ENCODE measurements around the gene PHF12.

The PHF12 gene

DNA sequence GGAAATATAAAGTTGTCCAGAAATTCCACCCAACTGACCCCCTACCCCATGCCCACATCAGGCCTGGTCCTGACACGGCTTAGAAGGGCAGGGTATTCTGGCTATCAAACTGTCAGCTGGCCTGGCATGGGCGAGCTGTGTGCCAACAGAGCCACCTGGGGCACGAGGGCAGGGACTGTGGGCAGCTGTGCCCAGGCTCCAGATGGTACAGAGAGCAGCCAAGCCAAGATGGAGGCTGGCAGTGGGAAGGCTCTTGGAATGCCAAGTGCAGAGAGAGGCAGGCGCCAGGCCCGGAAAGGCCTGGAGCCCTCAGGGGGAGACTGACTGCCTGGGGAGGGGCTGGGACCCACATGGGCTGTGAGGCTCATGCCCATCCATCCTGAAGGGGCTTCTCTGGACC is 24.3 kb upstream of the PHF12 start:
- no peaks in the 10 kb centered on the region for H3K9me3 ChIP-seq (ENCODE audit: control insufficient read depth in 2 of 2, low read length in 2 of 2)
- peaks cover 0 to 3% of the 10 kb centered on the region in 2 donors for H3K27me3 ChIP-seq (ENCODE audit: control insufficient read depth in 2 of 2, insufficient read depth in 2 of 2, low read length in 2 of 2)
- H3K27ac ChIP-seq (ENCODE audit: low read depth in 2 of 2, low read length in 2 of 2), result no peak overlapping the region
- H3K4me1 ChIP-seq (ENCODE audit: control insufficient read depth in 2 of 2, insufficient read depth in 2 of 2, low read length in 2 of 2), result no peaks in the 10 kb centered on the region
- no peak overlapping the region for H3K9ac ChIP-seq (ENCODE audit: low read depth in 1 of 2, low read length in 2 of 2)
- H3K36me3 ChIP-seq (ENCODE audit: control insufficient read depth in 2 of 2, insufficient read depth in 2 of 2, low read length in 2 of 2), result no peaks in the 10 kb centered on the region
- H3K4me3 ChIP-seq (ENCODE audit: low read length in 2 of 2), result no peak overlapping the region

DNA sequence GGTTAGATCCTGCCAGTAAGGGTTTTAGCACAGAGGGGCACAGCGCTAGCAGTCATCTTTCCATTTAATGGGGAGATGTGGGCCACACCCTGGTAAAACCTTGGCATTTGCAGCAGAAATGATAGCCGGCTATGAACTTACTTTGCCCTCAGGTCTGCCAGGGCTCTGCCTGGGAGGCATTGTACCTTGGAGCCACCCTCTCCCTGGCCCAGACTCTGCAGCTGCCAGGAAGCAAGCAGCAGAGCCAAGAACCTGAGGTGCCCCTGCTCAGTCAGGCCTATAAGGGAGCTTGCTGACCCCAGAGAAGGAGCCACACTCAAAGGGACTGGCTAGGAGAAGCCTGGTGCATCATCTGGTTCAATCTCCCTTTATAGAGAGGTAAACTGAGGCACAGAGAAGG is 23.7 kb upstream of the PHF12 start:
- no peak overlapping the region for H3K27ac ChIP-seq (ENCODE audit: low read depth in 2 of 2, low read length in 2 of 2)
- no peak overlapping the region for H3K9ac ChIP-seq (ENCODE audit: low read depth in 1 of 2, low read length in 2 of 2)
- H3K4me1 ChIP-seq (ENCODE audit: control insufficient read depth in 2 of 2, insufficient read depth in 2 of 2, low read length in 2 of 2), result no peaks in the 10 kb centered on the region

DNA sequence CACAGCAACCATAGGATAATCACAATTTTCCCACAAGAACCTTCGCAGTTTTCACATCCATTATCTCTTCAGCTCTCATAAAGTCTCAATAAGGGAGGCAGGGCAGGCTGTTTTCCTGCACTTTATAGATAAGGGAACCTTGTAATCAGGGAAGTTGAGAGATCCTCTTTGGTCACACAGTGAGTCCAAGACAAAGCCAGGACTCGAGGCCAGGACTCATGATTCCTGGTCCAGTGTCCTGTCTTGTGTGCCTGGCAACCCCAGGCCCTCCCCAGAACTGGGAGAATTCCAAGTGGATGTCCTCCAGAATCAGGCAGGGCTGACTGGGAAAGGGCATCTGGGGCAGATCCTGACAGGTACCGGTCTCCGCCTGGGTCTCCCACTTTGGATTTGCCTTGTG is 23.1 kb upstream of the PHF12 start:
- H3K4me1 ChIP-seq (ENCODE audit: control insufficient read depth in 2 of 2, insufficient read depth in 2 of 2, low read length in 2 of 2), result no peaks in the 10 kb centered on the region
- peaks cover 0 to 3% of the 10 kb centered on the region in 2 donors for H3K27me3 ChIP-seq (ENCODE audit: control insufficient read depth in 2 of 2, insufficient read depth in 2 of 2, low read length in 2 of 2)
- H3K9ac ChIP-seq (ENCODE audit: low read depth in 1 of 2, low read length in 2 of 2), result no peak overlapping the region
- H3K4me3 ChIP-seq (ENCODE audit: low read length in 2 of 2), result no peak overlapping the region
- H3K27ac ChIP-seq (ENCODE audit: low read depth in 2 of 2, low read length in 2 of 2), result no peak overlapping the region
- H3K9me3 ChIP-seq (ENCODE audit: control insufficient read depth in 2 of 2, low read length in 2 of 2), result no peaks in the 10 kb centered on the region
- H3K36me3 ChIP-seq (ENCODE audit: control insufficient read depth in 2 of 2, insufficient read depth in 2 of 2, low read length in 2 of 2), result no peaks in the 10 kb centered on the region

More for the DNA sequence above, 23.7 kb upstream of the PHF12 start:
- Histone ChIP-seq H3K4me3 (ENCODE audit: low read length in 2 of 2) (no peak overlapping the region), H3K27me3 (ENCODE audit: control insufficient read depth in 2 of 2, insufficient read depth in 2 of 2, low read length in 2 of 2) (peaks cover 0 to 3% of the 10 kb centered on the region in 2 donors), H3K9me3 (ENCODE audit: control insufficient read depth in 2 of 2, low read length in 2 of 2) (no peaks in the 10 kb centered on the region), H3K36me3 (ENCODE audit: control insufficient read depth in 2 of 2, insufficient read depth in 2 of 2, low read length in 2 of 2) (no peaks in the 10 kb centered on the region)

DNA sequence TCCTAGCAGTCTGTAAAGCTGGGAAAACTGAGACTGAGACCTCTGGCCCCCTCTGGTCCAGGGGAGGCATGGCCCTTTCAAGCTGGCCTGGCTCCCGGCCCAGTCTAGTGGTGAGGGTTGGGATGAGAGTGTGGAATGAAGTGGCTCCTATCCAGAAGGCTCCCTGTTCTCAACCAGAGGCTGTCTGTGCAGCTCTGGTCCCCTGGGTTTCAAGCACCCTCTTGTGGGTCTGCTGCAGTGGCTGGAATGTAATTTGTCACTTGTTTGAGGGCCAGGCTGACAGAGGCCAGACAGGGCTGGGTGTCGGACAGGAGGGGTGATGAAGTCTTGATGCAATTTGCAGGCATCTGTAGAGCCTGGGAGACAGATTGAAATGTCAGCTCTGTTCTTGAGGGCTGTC is 22.1 kb upstream of the PHF12 start:
- H3K27ac ChIP-seq (ENCODE audit: low read depth in 2 of 2, low read length in 2 of 2), result no peak overlapping the region
- no peaks in the 10 kb centered on the region for H3K9me3 ChIP-seq (ENCODE audit: control insufficient read depth in 2 of 2, low read length in 2 of 2)
- no peak overlapping the region for H3K4me3 ChIP-seq (ENCODE audit: low read length in 2 of 2)
- peaks cover 0 to 6% of the 10 kb centered on the region in 2 donors for H3K27me3 ChIP-seq (ENCODE audit: control insufficient read depth in 2 of 2, insufficient read depth in 2 of 2, low read length in 2 of 2)
- no peak overlapping the region for H3K9ac ChIP-seq (ENCODE audit: low read depth in 1 of 2, low read length in 2 of 2)
- H3K36me3 ChIP-seq (ENCODE audit: control insufficient read depth in 2 of 2, insufficient read depth in 2 of 2, low read length in 2 of 2), result no peaks in the 10 kb centered on the region
- no peaks in the 10 kb centered on the region for H3K4me1 ChIP-seq (ENCODE audit: control insufficient read depth in 2 of 2, insufficient read depth in 2 of 2, low read length in 2 of 2)

DNA sequence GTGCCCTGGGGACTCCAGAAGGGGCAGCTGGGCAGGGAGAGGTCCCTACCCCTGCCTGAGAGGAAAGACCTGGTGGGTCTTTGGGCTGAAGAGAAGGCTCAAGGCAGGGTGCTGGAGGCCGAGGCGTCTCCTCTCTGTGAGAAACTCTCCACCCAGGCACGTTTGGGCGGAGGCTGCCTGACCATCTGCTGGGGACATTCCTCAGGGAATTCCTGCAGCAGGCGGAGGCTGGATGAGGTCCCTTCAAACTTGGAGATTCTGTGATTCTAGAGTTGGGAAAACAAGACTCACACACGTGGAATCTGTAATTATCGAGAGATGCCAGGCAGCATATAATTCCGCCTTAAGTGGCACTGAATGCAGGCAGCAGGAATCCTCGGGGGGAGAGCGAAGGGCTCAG is 21.1 kb upstream of the PHF12 start:
- Histone ChIP-seq H3K27me3 (ENCODE audit: control insufficient read depth in 2 of 2, insufficient read depth in 2 of 2, low read length in 2 of 2) (peaks cover 0 to 3% of the 10 kb centered on the region in 2 donors), H3K4me1 (ENCODE audit: control insufficient read depth in 2 of 2, insufficient read depth in 2 of 2, low read length in 2 of 2) (no peaks in the 10 kb centered on the region), H3K9ac (ENCODE audit: low read depth in 1 of 2, low read length in 2 of 2) (no peak overlapping the region), H3K36me3 (ENCODE audit: control insufficient read depth in 2 of 2, insufficient read depth in 2 of 2, low read length in 2 of 2) (no peaks in the 10 kb centered on the region), H3K9me3 (ENCODE audit: control insufficient read depth in 2 of 2, low read length in 2 of 2) (no peaks in the 10 kb centered on the region), H3K27ac (ENCODE audit: low read depth in 2 of 2, low read length in 2 of 2) (no peak overlapping the region), H3K4me3 (ENCODE audit: low read length in 2 of 2) (no peak overlapping the region)

DNA sequence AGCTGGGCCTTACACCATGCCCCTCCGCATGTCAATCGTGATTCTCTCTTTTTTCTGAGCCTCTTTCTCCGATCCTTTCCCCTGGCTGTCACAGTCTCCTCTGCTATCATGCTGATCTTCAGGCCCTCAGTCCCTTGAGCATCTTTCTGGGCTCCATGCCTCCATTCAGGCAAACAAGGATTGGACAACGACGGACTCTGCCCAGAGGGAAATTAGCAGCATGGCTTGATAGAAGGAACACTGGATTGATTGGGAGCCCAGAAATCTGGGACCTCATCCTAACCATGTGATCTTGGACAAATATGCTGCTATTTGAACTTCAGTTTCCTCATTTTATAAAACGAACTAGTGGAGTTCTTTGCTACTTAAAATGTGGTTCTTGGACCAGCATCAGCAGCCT is 19.6 kb upstream of the PHF12 start:
- no peak overlapping the region for H3K4me3 ChIP-seq (ENCODE audit: low read length in 2 of 2)
- no peak overlapping the region for H3K9ac ChIP-seq (ENCODE audit: low read depth in 1 of 2, low read length in 2 of 2)
- H3K36me3 ChIP-seq (ENCODE audit: control insufficient read depth in 2 of 2, insufficient read depth in 2 of 2, low read length in 2 of 2), result no peaks in the 10 kb centered on the region
- no peaks in the 10 kb centered on the region for H3K4me1 ChIP-seq (ENCODE audit: control insufficient read depth in 2 of 2, insufficient read depth in 2 of 2, low read length in 2 of 2)
- no peak overlapping the region for H3K27ac ChIP-seq (ENCODE audit: low read depth in 2 of 2, low read length in 2 of 2)
- peaks cover 0 to 3% of the 10 kb centered on the region in 2 donors for H3K27me3 ChIP-seq (ENCODE audit: control insufficient read depth in 2 of 2, insufficient read depth in 2 of 2, low read length in 2 of 2)
- no peaks in the 10 kb centered on the region for H3K9me3 ChIP-seq (ENCODE audit: control insufficient read depth in 2 of 2, low read length in 2 of 2)

DNA sequence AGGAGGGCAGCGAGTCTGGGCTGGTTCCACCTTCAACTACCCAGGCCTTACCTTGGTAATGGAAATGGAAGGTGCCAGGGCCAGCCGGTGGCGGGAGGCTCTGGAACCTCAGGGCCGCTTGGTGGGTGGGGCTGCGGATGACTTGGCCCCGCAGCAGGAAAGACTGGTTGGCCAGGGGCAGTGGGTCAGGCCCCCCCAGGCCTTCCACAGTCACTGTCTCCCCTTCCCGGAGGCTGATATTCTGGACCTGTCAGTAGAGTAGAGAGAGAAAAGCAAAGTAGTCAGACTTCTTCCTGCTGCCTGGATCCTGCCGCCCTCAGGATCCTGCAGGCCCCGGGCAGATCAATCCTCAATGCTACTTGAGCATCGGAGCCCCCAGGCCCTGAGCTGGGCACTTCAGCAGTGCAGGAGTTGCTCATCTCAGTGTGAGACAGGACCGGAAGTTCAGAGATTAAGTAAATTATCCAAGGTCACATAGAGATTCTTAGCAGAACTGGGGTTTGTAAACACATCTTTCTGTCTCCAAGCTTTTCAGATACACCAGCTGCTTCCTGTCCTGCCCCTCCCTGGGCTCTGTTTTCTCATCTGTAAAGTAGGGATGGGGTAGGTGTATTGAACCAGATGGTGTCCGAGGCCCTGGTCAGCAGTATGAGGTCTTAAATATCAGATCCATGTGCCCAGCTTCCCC is 18.5 kb upstream of the PHF12 start:
- Histone ChIP-seq H3K36me3 (ENCODE audit: control insufficient read depth in 2 of 2, insufficient read depth in 2 of 2, low read length in 2 of 2) (no peaks in the 10 kb centered on the region), H3K27ac (ENCODE audit: low read depth in 2 of 2, low read length in 2 of 2) (no peak overlapping the region), H3K27me3 (ENCODE audit: control insufficient read depth in 2 of 2, insufficient read depth in 2 of 2, low read length in 2 of 2) (peaks cover 0 to 3% of the 10 kb centered on the region in 2 donors), H3K9me3 (ENCODE audit: control insufficient read depth in 2 of 2, low read length in 2 of 2) (no peaks in the 10 kb centered on the region), H3K4me1 (ENCODE audit: control insufficient read depth in 2 of 2, insufficient read depth in 2 of 2, low read length in 2 of 2) (no peaks in the 10 kb centered on the region), H3K4me3 (ENCODE audit: low read length in 2 of 2) (no peak overlapping the region), H3K9ac (ENCODE audit: low read depth in 1 of 2, low read length in 2 of 2) (no peak overlapping the region)

DNA sequence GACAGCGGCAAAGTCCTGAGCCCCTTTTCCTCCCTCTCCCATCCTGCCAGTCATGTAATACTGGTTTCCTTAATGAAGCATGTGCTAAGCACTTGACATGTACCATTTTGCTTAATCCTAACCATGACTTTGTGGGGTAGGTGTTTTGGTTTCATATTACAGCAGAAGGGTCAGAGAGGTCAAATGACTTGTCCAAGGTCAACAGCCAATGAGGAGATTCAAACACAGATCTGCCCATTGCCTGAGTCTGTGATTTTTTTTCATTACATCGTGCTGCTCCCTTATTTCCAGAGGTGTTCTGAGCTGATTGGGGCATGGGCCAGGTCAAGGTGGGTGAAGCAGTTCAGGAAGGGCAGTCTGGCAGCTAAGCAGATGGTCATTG is 17.6 kb upstream of the PHF12 start:
- Histone ChIP-seq H3K27me3 (ENCODE audit: control insufficient read depth in 2 of 2, insufficient read depth in 2 of 2, low read length in 2 of 2) (peaks cover 0 to 3% of the 10 kb centered on the region in 2 donors), H3K4me1 (ENCODE audit: control insufficient read depth in 2 of 2, insufficient read depth in 2 of 2, low read length in 2 of 2) (no peaks in the 10 kb centered on the region), H3K9me3 (ENCODE audit: control insufficient read depth in 2 of 2, low read length in 2 of 2) (no peaks in the 10 kb centered on the region), H3K4me3 (ENCODE audit: low read length in 2 of 2) (no peak overlapping the region), H3K9ac (ENCODE audit: low read depth in 1 of 2, low read length in 2 of 2) (no peak overlapping the region), H3K36me3 (ENCODE audit: control insufficient read depth in 2 of 2, insufficient read depth in 2 of 2, low read length in 2 of 2) (no peaks in the 10 kb centered on the region), H3K27ac (ENCODE audit: low read depth in 2 of 2, low read length in 2 of 2) (no peak overlapping the region)

DNA sequence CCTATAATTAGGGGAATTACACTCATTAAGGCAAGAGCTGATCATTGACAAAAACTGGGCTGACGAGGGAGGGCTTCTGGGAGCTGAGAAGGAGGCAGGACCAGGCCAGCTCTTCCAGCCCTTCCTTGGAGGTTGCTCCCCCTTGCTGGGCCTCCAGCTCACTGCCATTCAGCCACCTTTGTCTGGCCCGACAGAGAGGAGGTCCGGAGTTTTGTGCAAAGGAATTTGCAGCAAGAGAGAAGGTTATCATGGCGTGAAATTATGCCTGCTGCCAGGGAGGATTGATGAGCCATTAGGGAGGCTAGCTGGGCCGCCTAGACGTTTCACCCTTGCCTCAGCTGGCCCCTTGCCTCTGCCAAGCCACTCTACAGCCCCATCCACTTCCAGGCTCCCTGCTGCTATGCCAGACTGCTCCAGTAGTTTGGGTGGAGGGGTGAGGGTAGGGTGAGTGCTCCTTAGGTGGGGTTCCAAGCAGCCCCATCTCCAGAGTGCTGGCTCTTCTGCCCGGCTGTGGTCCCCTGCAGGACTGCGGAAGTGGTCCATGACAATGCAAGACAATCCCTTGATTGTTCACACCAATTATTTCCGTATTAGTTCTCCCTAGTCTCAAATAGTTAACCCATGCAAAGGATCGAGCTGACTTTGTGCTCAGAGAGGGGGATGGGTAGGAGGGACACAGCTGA is 17.1 kb upstream of the PHF12 start:
- H3K9ac ChIP-seq (ENCODE audit: low read depth in 1 of 2, low read length in 2 of 2), result no peak overlapping the region
- H3K27ac ChIP-seq (ENCODE audit: low read depth in 2 of 2, low read length in 2 of 2), result no peak overlapping the region

DNA sequence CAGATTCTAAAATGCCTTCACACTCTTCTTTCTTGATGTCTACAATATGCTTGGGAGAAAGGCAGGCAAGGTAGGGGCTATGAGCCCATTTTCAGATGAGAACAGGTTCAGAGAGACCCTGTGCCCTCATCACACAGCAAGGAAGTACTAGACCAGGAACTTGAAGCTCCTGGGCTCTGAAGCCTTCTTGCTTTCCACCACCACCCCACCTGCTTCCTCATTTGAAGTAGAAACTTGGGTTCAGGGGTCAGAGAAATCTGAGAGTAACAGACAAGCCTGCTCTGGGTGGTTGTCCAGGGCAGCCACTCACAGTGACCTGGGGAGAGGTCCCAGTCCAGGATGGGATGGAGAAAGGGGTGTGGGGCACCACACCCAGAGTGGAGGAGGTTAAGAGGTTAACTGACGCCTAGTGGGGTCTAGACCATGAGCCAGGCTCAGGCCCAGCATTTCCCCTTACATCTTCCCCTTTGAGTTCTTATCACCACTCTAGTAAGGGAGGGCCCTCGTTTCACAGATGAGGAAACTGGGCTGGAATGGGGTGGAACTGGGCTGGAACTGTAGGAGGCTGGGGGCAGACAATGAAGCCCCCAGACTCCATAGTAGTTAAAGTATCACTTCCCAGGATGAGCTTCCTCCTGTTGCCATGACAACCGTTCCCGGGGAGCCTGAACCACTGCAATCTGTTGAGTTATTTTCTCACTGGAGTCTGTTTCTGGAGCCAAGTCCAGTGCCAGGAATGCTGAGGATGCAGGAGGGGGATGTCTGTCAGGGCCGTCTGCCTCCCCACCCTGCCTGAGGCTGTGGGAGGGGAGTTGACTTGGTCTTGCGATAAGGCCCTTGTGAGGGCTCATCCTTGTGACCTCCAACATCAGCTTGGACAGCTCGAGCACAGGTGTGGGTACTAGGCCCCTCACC is 16.2 kb upstream of the PHF12 start:
- H3K9ac ChIP-seq (ENCODE audit: low read depth in 1 of 2, low read length in 2 of 2), result no peak overlapping the region
- H3K27ac ChIP-seq (ENCODE audit: low read depth in 2 of 2, low read length in 2 of 2), result peak overlapping the region in 1 of 2 donors; percentile 23
- no peaks in the 10 kb centered on the region for H3K36me3 ChIP-seq (ENCODE audit: control insufficient read depth in 2 of 2, insufficient read depth in 2 of 2, low read length in 2 of 2)
- no peaks in the 10 kb centered on the region for H3K9me3 ChIP-seq (ENCODE audit: control insufficient read depth in 2 of 2, low read length in 2 of 2)
- H3K4me3 ChIP-seq (ENCODE audit: low read length in 2 of 2), result no peak overlapping the region
- no peaks in the 10 kb centered on the region for H3K4me1 ChIP-seq (ENCODE audit: control insufficient read depth in 2 of 2, insufficient read depth in 2 of 2, low read length in 2 of 2)
- H3K27me3 ChIP-seq (ENCODE audit: control insufficient read depth in 2 of 2, insufficient read depth in 2 of 2, low read length in 2 of 2), result peaks cover 0 to 7% of the 10 kb centered on the region in 2 donors

More for the DNA sequence above, 17.1 kb upstream of the PHF12 start:
- Histone ChIP-seq H3K9me3 (ENCODE audit: control insufficient read depth in 2 of 2, low read length in 2 of 2) (no peaks in the 10 kb centered on the region), H3K36me3 (ENCODE audit: control insufficient read depth in 2 of 2, insufficient read depth in 2 of 2, low read length in 2 of 2) (no peaks in the 10 kb centered on the region), H3K4me3 (ENCODE audit: low read length in 2 of 2) (no peak overlapping the region), H3K4me1 (ENCODE audit: control insufficient read depth in 2 of 2, insufficient read depth in 2 of 2, low read length in 2 of 2) (no peaks in the 10 kb centered on the region), H3K27me3 (ENCODE audit: control insufficient read depth in 2 of 2, insufficient read depth in 2 of 2, low read length in 2 of 2) (peaks cover 0 to 7% of the 10 kb centered on the region in 2 donors)
